Raji (cell line): ENCODE results near the gene SCRN2.

Experiments
- POLR2A ChIP-seq: IDR thresholded peaks from 2 replicates; pipeline ENCODE4 v1.6.1; 2011; ENCODE audit warnings: low read depth, low read length, control low read depth; ENCODE audit not compliant: insufficient read depth

SCRN2 gene

GRCh38 chr17:47810901-47811635 is 30.0 kb downstream of the SCRN2 start:
- no peak for TF ChIP-seq POLR2A

GRCh38 chr17:47810200-47810821 is 30.8 kb downstream of the SCRN2 start:
- TF ChIP-seq POLR2A, result no peak

GRCh38 chr17:47808830-47809480 is 32.1 kb downstream of the SCRN2 start:
- TF ChIP-seq POLR2A, result no peak

GRCh38 chr17:47808036-47808829 is 32.8 kb downstream of the SCRN2 start:
- no peak for TF ChIP-seq POLR2A

- TF ChIP-seq POLR2A, result no peak
Observed at GRCh38 chr17:47807421-47807820, 33.7 kb downstream of the SCRN2 start.

GRCh38 chr17:47806913-47807255 is 34.2 kb downstream of the SCRN2 start:
- no peak for TF ChIP-seq POLR2A

- no peak for TF ChIP-seq POLR2A
Observed at GRCh38 chr17:47806026-47806912, 34.8 kb downstream of the SCRN2 start.

GRCh38 chr17:47804461-47804860 is 36.6 kb downstream of the SCRN2 start:
- no peak for TF ChIP-seq POLR2A

- no peak for TF ChIP-seq POLR2A
Observed at GRCh38 chr17:47803751-47804150, 37.3 kb downstream of the SCRN2 start.

- no peak for TF ChIP-seq POLR2A
Observed at GRCh38 chr17:47803201-47803600, 37.9 kb downstream of the SCRN2 start.

- no peak for TF ChIP-seq POLR2A
Observed at GRCh38 chr17:47802341-47803022, 38.6 kb downstream of the SCRN2 start.

- no peak for TF ChIP-seq POLR2A
Observed at GRCh38 chr17:47801906-47802305, 39.2 kb downstream of the SCRN2 start.

- no peak for TF ChIP-seq POLR2A
Observed at GRCh38 chr17:47801176-47801765, 39.8 kb downstream of the SCRN2 start.

GRCh38 chr17:47800686-47801085 is 40.4 kb downstream of the SCRN2 start:
- TF ChIP-seq POLR2A, result no peak
